GM23338 (cell line): ENCODE measurements around the gene TGFB3. TPM values are rescaled to one million over a fixed set of nuclear protein-coding genes. Genes with fewer than 3 reads are reported as not detected.

Source experiments
- ATAC-seq: fragments of 200-7000 bp; cut with Tn5 transposase; 3 replicates; pipeline ENCODE4 v1.9.1; 2020
- DNase-seq: peaks from one replicate; pipeline ENCODE4 v3.0.0-alpha.2; 2015; ENCODE audit warnings: low spot score
- H2AFZ ChIP-seq: fragments of 200-600 bp; sonication (generic); 2 replicates; pipeline ENCODE4 v1.8.0; 2016; ENCODE audit warnings: antibody characterized with exemption, mild to moderate bottlenecking, moderate library complexity
- H3F3A ChIP-seq: fragments of 200-600 bp; sonication (generic); replicated peaks from 2 replicates; pipeline ENCODE4 v1.8.0; 2017; ENCODE audit warnings: antibody characterized with exemption, mixed run types, low read depth
- H3K27ac ChIP-seq: fragments of 200-600 bp; sonication (generic); 2 replicates; pipeline ENCODE4 v1.6.1; 2016; ENCODE audit warnings: low read depth
- H3K27me3 ChIP-seq: fragments of 200-600 bp; sonication (generic); 2 replicates; pipeline ENCODE4 v1.8.0; 2016; ENCODE audit warnings: mild to moderate bottlenecking, mixed run types, moderate library complexity; ENCODE audit not compliant: insufficient read depth
- H3K36me3 ChIP-seq: fragments of 200-600 bp; sonication (generic); 2 replicates; pipeline ENCODE4 v1.8.0; 2016; ENCODE audit warnings: mild to moderate bottlenecking; ENCODE audit not compliant: insufficient read depth
- H3K4me1 ChIP-seq: fragments of 200-600 bp; sonication (generic); 2 replicates; pipeline ENCODE4 v1.8.0; 2016; ENCODE audit warnings: mild to moderate bottlenecking, moderate library complexity; ENCODE audit not compliant: insufficient read depth
- H3K4me2 ChIP-seq: fragments of 200-600 bp; sonication (generic); 2 replicates; pipeline ENCODE4 v1.7.1; 2017; ENCODE audit warnings: mixed run types
- H3K4me3 ChIP-seq: fragments of 200-600 bp; sonication (generic); 2 replicates; pipeline ENCODE4 v1.6.1; 2016; ENCODE audit warnings: mixed run types
- H3K79me2 ChIP-seq: fragments of 200-600 bp; sonication (generic); replicated peaks from 2 replicates; pipeline ENCODE4 v1.8.0; 2017; ENCODE audit warnings: mild to moderate bottlenecking; ENCODE audit not compliant: insufficient read depth
- H3K9me2 ChIP-seq: fragments of 200-600 bp; sonication (generic); 2 replicates; pipeline ENCODE4 v1.8.0; 2017; ENCODE audit not compliant: insufficient read depth
- H4K20me1 ChIP-seq: fragments of 200-600 bp; sonication (generic); replicated peaks from 2 replicates; pipeline ENCODE4 v1.8.0; 2017; ENCODE audit warnings: mild to moderate bottlenecking; ENCODE audit not compliant: insufficient read depth
- H3K27ac Mint-ChIP-seq: 2 replicates; pipeline ENCODE4 v1.8.0; 2020; ENCODE audit warnings: inconsistent platforms, mild to moderate bottlenecking, moderate library complexity, mixed read lengths
- H3K27me3 Mint-ChIP-seq: 3 replicates; pipeline ENCODE4 v1.8.0; 2022; ENCODE audit warnings: low read depth, mild to moderate bottlenecking, moderate library complexity, mixed read lengths, inconsistent platforms; ENCODE audit not compliant: insufficient read depth, poor library complexity
- H3K36me3 Mint-ChIP-seq: 3 replicates; pipeline ENCODE4 v1.8.0; 2021; ENCODE audit warnings: low read depth, mild to moderate bottlenecking, inconsistent platforms, moderate library complexity, mixed read lengths
- H3K4me1 Mint-ChIP-seq: 3 replicates; pipeline ENCODE4 v1.8.0; 2020; ENCODE audit warnings: mild to moderate bottlenecking, inconsistent platforms, mixed read lengths
- H3K4me3 Mint-ChIP-seq: 3 replicates; pipeline ENCODE4 v1.8.0; 2021; ENCODE audit warnings: moderate library complexity, mild to moderate bottlenecking, inconsistent platforms, mixed read lengths
- H3K9me3 Mint-ChIP-seq: 3 replicates; pipeline ENCODE4 v1.8.0; 2020; ENCODE audit warnings: moderate library complexity, mild to moderate bottlenecking, inconsistent platforms, mixed read lengths
- CREB1 ChIP-seq: fragments of 250-450 bp; sonication (Bioruptor Pico); IDR thresholded peaks from 2 replicates; pipeline ENCODE4 v1.5.0; 2020; ENCODE audit warnings: low read depth, mild to moderate bottlenecking, moderate library complexity
- ETS1 ChIP-seq: IDR thresholded peaks from 2 replicates; pipeline ENCODE4 v1.6.1; 2016; ENCODE audit warnings: antibody characterized with exemption
- EZH2 ChIP-seq: fragments of 200-600 bp; sonication (generic); IDR thresholded peaks from one replicate; pipeline ENCODE4 v1.8.0; 2017; ENCODE audit warnings: antibody characterized with exemption, mild to moderate bottlenecking, low read depth; ENCODE audit not compliant: unreplicated experiment
- EZH2phosphoT487 ChIP-seq: fragments of 200-600 bp; sonication (generic); IDR thresholded peaks from one replicate; pipeline ENCODE4 v1.8.1; 2018; ENCODE audit warnings: antibody characterized with exemption; ENCODE audit not compliant: unreplicated experiment
- JUNB ChIP-seq: IDR thresholded peaks from one replicate; pipeline ENCODE4 v1.6.1; 2016; ENCODE audit warnings: antibody characterized with exemption; ENCODE audit not compliant: unreplicated experiment
- NANOG ChIP-seq: IDR thresholded peaks from 2 replicates; pipeline ENCODE4 v1.6.1; 2016; ENCODE audit warnings: antibody characterized with exemption, borderline replicate concordance
- POLR2AphosphoS5 ChIP-seq: IDR thresholded peaks from 2 replicates; pipeline ENCODE4 v1.6.1; 2016; ENCODE audit warnings: antibody characterized with exemption, low read depth
- REST ChIP-seq: IDR thresholded peaks from one replicate; pipeline ENCODE4 v1.6.1; 2018; ENCODE audit warnings: antibody characterized with exemption; ENCODE audit not compliant: unreplicated experiment
- STAT1 ChIP-seq: IDR thresholded peaks from one replicate; pipeline ENCODE4 v1.6.1; 2016; ENCODE audit warnings: antibody characterized with exemption; ENCODE audit not compliant: unreplicated experiment
- ZNF114 ChIP-seq: fragments of 250-450 bp; sonication (Bioruptor Pico); IDR thresholded peaks from 2 replicates; pipeline ENCODE4 v1.5.0; 2020; ENCODE audit warnings: mild to moderate bottlenecking, moderate library complexity
- ZNF331 ChIP-seq: fragments of 250-450 bp; sonication (Bioruptor Pico); IDR thresholded peaks from 2 replicates; pipeline ENCODE4 v1.5.0; 2020; ENCODE audit warnings: low read depth, mild to moderate bottlenecking, moderate library complexity
- ZNF462 ChIP-seq: fragments of 250-450 bp; sonication (Bioruptor Pico); IDR thresholded peaks from 2 replicates; pipeline ENCODE4 v1.5.0; 2020; ENCODE audit warnings: mild to moderate bottlenecking, moderate library complexity
- polyA plus RNA-seq: library from polyadenylated mRNA; unstranded; fragments of >200 nt; fragmentation: Nextera tagmentation; extraction: Ambion mirVana; gene quantifications from 2 replicates; pipeline ENCODE4 v1.2.1, GENCODE V29; 2016
- total RNA-seq: library from RNA; depleted of rRNA; stranded (reverse); fragments of >200 nt; shearing (Covaris generic); gene quantifications from 2 replicates; pipeline ENCODE4 v1.2.3, GENCODE V29; 2014

Gene TGFB3
- total and polyA plus RNA-seq, 2 experiments from 2014 or later: 0.17 to 0.87 TPM

- Mint-ChIP-seq H3K27ac (no peak overlapping the region), H3K4me3 (no peak overlapping the region), H3K9me3 (no peaks in the 10 kb centered on the region; the same call in 2 of the 3 replicates), H3K4me1 (peaks cover 38% of the 10 kb centered on the region), H3K27me3 (peaks cover 16% of the 10 kb centered on the region), H3K36me3 (no peaks in the 10 kb centered on the region)
- Histone ChIP-seq H3F3A (0 out of 2 replicates have a peak, but pooled peaks cover 1% of the 10 kb centered on the region), H2AFZ (no peak overlapping the region), H3K4me2 (no peak overlapping the region; the same call in 1 of the 2 replicates), H4K20me1 (no peaks in the 10 kb centered on the region; the same call in 1 of the 2 replicates), H3K27me3 (peaks cover 20% of the 10 kb centered on the region), H3K9me2 (no peaks in the 10 kb centered on the region), H3K36me3 (no peaks in the 10 kb centered on the region), H3K79me2 (no peaks in the 10 kb centered on the region), H3K27ac (no peak overlapping the region), H3K4me1 (peaks cover 28% of the 10 kb centered on the region), H3K4me3 (no peak overlapping the region)
- ATAC-seq: no peak
- TF ChIP-seq EZH2 (no peak), CREB1 (CRISPR knock-in tag) (no peak), JUNB (no peak), ZNF331 (CRISPR knock-in tag) (no peak), REST (no peak), STAT1 (no peak), ETS1 (no peak), NANOG (no peak), ZNF114 (no peak), EZH2phosphoT487 (no peak), POLR2AphosphoS5 (no peak), ZNF462 (CRISPR knock-in tag) (no peak)
- no peak for DNase-seq
Measured at GRCh38 chr14:75978249-75978731, 3.5 kb downstream of the TGFB3 start.
